HG02943 (cell line): ENCODE results near the gene SCRN3.

Source experiments
- ATAC-seq: cut with Tn5 transposase; IDR thresholded peaks from one replicate; pipeline ENCODE4 v1.9.1; 2021; ENCODE audit warnings: mild to moderate bottlenecking, low read depth, moderate library complexity; ENCODE audit not compliant: unreplicated experiment

Gene SCRN3

GRCh38 chr2:174477759-174478158, 82.2 kb downstream of the SCRN3 start:
- no peak for ATAC-seq
